T-helper 17 cell (primary cell): ENCODE data around the gene HNRNPH1. TPM values are rescaled to one million over a fixed set of nuclear protein-coding genes. Genes with fewer than 3 reads are reported as not detected.

Source experiments
- ATAC-seq: fragments of 150-1000 bp; cut with Tn5 transposase; 2 replicates; pipeline ENCODE4 v1.10.0; 2021; ENCODE audit warnings: mild to moderate bottlenecking, moderate library complexity
- DNase-seq, 3 donors: peaks; one replicate each; pipeline versions ENCODE4 v3.0.0 to v3.0.0-alpha.2; 2020 to 2021
- H3K9me3 ChIP-seq: one replicate; pipeline ENCODE4 v1.7.0; 2013; ENCODE audit warnings: low read length, mild to moderate bottlenecking; ENCODE audit not compliant: control insufficient read depth, poor library complexity, severe bottlenecking
- H3K27ac Mint-ChIP-seq: one replicate; pipeline ENCODE4 v1.8.0; 2022; ENCODE audit warnings: mild to moderate bottlenecking, moderate library complexity, mixed read lengths
- H3K27me3 Mint-ChIP-seq: one replicate; pipeline ENCODE4 v1.8.0; 2022; ENCODE audit warnings: mixed read lengths
- H3K36me3 Mint-ChIP-seq: one replicate; pipeline ENCODE4 v1.8.0; 2022; ENCODE audit warnings: low read depth, mixed read lengths
- H3K4me1 Mint-ChIP-seq: one replicate; pipeline ENCODE4 v1.8.0; 2022; ENCODE audit warnings: mild to moderate bottlenecking, mixed read lengths
- H3K4me3 Mint-ChIP-seq: one replicate; pipeline ENCODE4 v1.8.0; 2022; ENCODE audit warnings: mild to moderate bottlenecking, moderate library complexity, mixed read lengths
- total RNA-seq, 4 donors: library from RNA in 2 of 4; stranded (reverse) in 2 of 4; gene quantifications; one replicate each; pipeline ENCODE4 v1.2.3 and lab custom pipeline; 2022 to 2026

HNRNPH1 gene
- total RNA-seq, 2 donors from 2014 or later: 1,923 to 1,994 TPM

GRCh38 chr5:179618923-179619554, 4.4 kb downstream of the HNRNPH1 start:
- H3K9me3 ChIP-seq: no peaks in the 10 kb centered on the region
- H3K27me3 Mint-ChIP-seq: peaks cover 5% of the 10 kb centered on the region
- H3K27ac Mint-ChIP-seq: peak overlapping the region; percentile 99
- DNase-seq (no peak), ATAC-seq (no peak)
- H3K36me3 Mint-ChIP-seq: peaks cover 38% of the 10 kb centered on the region
- peaks cover 63% of the 10 kb centered on the region for H3K4me1 Mint-ChIP-seq
- peak overlapping the region; percentile 87 for H3K4me3 Mint-ChIP-seq

DNA sequence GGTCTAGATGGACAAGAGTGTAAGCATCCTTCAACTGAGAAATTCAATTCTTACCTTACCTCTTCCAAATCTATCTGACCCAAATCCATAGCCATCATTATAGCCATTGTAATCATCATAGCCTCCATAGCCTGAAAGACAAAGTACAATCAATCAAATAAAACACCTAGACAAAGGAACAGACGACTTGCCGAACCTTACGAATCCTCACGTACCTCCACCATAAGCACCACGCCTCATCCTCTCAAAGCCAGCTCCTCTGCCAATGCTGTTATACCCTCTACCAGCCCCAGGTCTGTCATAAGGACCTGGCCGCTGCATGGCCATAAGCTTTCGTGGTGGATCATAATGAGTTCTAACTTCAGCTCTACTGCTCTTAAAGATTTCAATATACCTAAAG, 5.5 kb downstream of the HNRNPH1 start:
- no peak for DNase-seq
- no peaks in the 10 kb centered on the region for H3K27me3 Mint-ChIP-seq
- peak overlapping the region; percentile 99 for H3K27ac Mint-ChIP-seq
- H3K4me1 Mint-ChIP-seq: peaks cover 66% of the 10 kb centered on the region
- no peak for ATAC-seq
- H3K4me3 Mint-ChIP-seq: peak overlapping the region; percentile 83
- peaks cover 39% of the 10 kb centered on the region for H3K36me3 Mint-ChIP-seq
- no peaks in the 10 kb centered on the region for H3K9me3 ChIP-seq

DNA sequence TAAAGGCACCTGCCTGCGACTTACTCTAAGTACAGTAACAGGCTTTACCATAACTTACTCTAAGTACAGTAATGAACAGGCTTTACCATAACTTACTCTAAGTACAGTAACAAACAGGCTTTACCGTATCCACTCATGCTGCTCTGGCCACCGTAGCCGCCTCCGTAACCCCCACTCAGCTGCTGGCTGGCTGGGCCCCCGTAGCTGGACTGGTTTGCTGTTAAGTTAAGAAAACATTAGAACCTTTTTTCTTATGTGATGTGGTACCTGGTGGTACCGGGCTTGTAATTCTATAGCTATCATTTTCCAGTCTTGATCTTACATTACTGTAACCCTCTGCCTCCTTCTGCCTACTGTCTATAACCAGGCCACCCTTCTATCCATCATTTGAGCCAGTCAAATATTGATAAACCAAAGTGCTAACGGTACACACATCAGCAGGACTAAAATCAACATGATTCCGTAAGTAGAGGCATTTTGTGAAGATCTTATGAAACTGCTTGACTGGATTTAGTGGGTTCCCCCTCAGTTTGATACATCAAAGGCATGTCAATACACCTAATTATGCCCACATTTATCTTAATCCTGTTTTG, 7.4 kb downstream of the HNRNPH1 start:
- Mint-ChIP-seq H3K4me3 (peak overlapping the region; percentile 47), H3K36me3 (peaks cover 36% of the 10 kb centered on the region), H3K27me3 (no peaks in the 10 kb centered on the region), H3K27ac (peak overlapping the region; percentile 99), H3K4me1 (peaks cover 62% of the 10 kb centered on the region)
- ATAC-seq: no peak
- no peaks in the 10 kb centered on the region for H3K9me3 ChIP-seq
- DNase-seq: no peak

- peak overlapping the region; percentile 21 for H3K4me3 Mint-ChIP-seq
- peaks cover 61% of the 10 kb centered on the region for H3K4me1 Mint-ChIP-seq
- DNase-seq (no peak), ATAC-seq (no peak)
- no peaks in the 10 kb centered on the region for H3K27me3 Mint-ChIP-seq
- peaks cover 39% of the 10 kb centered on the region for H3K36me3 Mint-ChIP-seq
- no peaks in the 10 kb centered on the region for H3K9me3 ChIP-seq
- H3K27ac Mint-ChIP-seq: peak overlapping the region; percentile 99
Observed at GRCh38 chr5:179615203-179615602, 8.3 kb downstream of the HNRNPH1 start.

- no peak overlapping the region for H3K4me3 Mint-ChIP-seq
- no peak for ATAC-seq
- DNase-seq: no peak
Observed at GRCh38 chr5:179614745-179615144, 8.7 kb downstream of the HNRNPH1 start.

DNA sequence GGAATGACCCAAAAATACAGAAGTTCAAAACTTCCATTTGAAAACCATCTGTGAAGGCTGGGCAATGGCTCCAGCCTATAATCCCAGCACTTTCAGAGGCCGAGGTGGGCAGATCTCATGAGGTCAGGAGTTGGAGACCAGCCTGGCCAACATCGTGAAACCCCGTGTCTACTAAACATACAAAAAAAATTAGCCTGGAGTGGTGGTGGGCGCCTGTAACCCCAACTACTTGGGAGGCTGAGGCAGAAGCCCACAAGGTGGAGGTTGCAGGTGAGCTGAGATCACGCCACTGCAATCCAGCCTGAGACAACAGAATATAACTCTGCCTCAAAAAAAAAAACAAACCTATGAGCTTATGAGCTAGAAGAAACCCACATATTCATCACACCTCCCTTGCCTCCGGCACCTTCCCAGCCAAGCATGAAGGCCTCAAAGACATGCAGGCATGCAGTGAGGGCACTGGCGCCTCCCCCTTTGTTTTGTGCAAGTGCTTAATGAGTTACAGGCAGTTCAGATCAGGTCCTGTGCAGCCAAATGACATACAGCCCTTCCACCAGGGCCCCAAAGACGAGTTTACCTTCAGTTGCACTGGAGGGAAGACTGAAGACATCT, 9.9 kb downstream of the HNRNPH1 start:
- Mint-ChIP-seq H3K36me3 (peaks cover 38% of the 10 kb centered on the region), H3K27me3 (no peaks in the 10 kb centered on the region), H3K27ac (peak overlapping the region; percentile 94), H3K4me1 (peaks cover 61% of the 10 kb centered on the region), H3K4me3 (peak overlapping the region; percentile 72)
- DNase-seq: no peak
- ATAC-seq: peak; percentile 9
- no peaks in the 10 kb centered on the region for H3K9me3 ChIP-seq

More at GRCh38 chr5:179614745-179615144, 8.7 kb downstream of the HNRNPH1 start:
- no peaks in the 10 kb centered on the region for H3K27me3 Mint-ChIP-seq
- peak overlapping the region; percentile 99 for H3K27ac Mint-ChIP-seq
- peaks cover 38% of the 10 kb centered on the region for H3K36me3 Mint-ChIP-seq
- H3K9me3 ChIP-seq: no peaks in the 10 kb centered on the region
- H3K4me1 Mint-ChIP-seq: peaks cover 59% of the 10 kb centered on the region

GRCh38 chr5:179612577-179613459, 10.7 kb downstream of the HNRNPH1 start:
- DNase-seq (no peak), ATAC-seq (no peak)
- H3K36me3 Mint-ChIP-seq: peaks cover 35% of the 10 kb centered on the region
- H3K4me3 Mint-ChIP-seq: peak overlapping the region; percentile 72
- H3K4me1 Mint-ChIP-seq: peaks cover 64% of the 10 kb centered on the region
- no peaks in the 10 kb centered on the region for H3K27me3 Mint-ChIP-seq
- peak overlapping the region; percentile 94 for H3K27ac Mint-ChIP-seq
- H3K9me3 ChIP-seq: no peaks in the 10 kb centered on the region

- Mint-ChIP-seq H3K36me3 (peaks cover 22% of the 10 kb centered on the region), H3K4me1 (peaks cover 53% of the 10 kb centered on the region), H3K4me3 (peak overlapping the region; percentile 50), H3K27me3 (no peaks in the 10 kb centered on the region), H3K27ac (peak overlapping the region; percentile 67)
- ATAC-seq (no peak), DNase-seq (no peak)
- H3K9me3 ChIP-seq: no peaks in the 10 kb centered on the region
Observed at GRCh38 chr5:179610903-179611265, 12.6 kb downstream of the HNRNPH1 start.

DNA sequence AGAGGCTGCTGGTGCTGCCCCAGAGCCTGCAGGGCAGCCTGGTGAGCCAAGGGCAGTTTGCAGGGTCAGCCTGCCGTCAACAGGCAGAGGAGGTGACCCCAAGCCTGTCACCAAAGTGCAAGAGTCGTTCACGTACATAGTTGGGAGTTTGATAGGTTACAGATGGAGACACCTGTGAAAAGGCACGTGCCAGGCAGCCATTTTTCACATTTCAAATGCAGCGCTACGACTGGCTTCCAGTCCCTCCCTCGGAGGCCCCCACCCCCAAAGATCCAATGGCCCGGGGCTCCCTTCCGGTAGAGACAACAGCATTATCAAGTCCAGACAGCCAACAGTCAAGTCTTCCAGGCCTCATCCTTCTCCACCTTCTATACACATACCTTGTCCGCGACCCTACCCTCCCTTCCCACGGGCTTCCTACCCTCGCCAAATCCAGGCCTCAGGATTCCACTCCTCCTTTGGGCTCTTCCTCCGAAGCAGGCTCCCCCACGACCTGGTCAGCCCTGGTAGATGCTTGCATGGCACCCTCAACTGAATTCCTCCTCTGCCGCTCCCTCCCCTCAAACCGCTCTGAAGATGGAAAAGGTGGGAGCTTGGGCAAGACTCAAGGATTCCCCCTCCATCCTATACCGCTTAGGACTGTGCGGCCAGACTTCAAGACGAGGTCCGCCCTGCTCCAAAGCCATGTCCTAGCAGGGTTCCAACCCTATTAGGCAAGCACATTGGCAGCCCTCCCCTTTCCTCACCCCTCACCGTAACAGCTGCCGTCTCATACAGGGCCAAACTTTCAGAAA, 13.2 kb downstream of the HNRNPH1 start:
- H3K27ac Mint-ChIP-seq: peak overlapping the region; percentile 74
- ATAC-seq: no peak

GRCh38 chr5:179609834-179610108, 13.7 kb downstream of the HNRNPH1 start:
- DNase-seq (no peak), ATAC-seq (no peak)
- H3K27me3 Mint-ChIP-seq: no peaks in the 10 kb centered on the region
- peak overlapping the region; percentile 34 for H3K4me3 Mint-ChIP-seq
- H3K9me3 ChIP-seq: no peaks in the 10 kb centered on the region
- peaks cover 20% of the 10 kb centered on the region for H3K36me3 Mint-ChIP-seq
- H3K4me1 Mint-ChIP-seq: peaks cover 49% of the 10 kb centered on the region
- peak overlapping the region; percentile 74 for H3K27ac Mint-ChIP-seq

More for the DNA sequence above, 13.2 kb downstream of the HNRNPH1 start:
- peaks cover 50% of the 10 kb centered on the region for H3K4me1 Mint-ChIP-seq
- H3K27me3 Mint-ChIP-seq: no peaks in the 10 kb centered on the region
- peak overlapping the region; percentile 50 for H3K4me3 Mint-ChIP-seq
- no peaks in the 10 kb centered on the region for H3K9me3 ChIP-seq
- peaks cover 20% of the 10 kb centered on the region for H3K36me3 Mint-ChIP-seq
- no peak for DNase-seq

DNA sequence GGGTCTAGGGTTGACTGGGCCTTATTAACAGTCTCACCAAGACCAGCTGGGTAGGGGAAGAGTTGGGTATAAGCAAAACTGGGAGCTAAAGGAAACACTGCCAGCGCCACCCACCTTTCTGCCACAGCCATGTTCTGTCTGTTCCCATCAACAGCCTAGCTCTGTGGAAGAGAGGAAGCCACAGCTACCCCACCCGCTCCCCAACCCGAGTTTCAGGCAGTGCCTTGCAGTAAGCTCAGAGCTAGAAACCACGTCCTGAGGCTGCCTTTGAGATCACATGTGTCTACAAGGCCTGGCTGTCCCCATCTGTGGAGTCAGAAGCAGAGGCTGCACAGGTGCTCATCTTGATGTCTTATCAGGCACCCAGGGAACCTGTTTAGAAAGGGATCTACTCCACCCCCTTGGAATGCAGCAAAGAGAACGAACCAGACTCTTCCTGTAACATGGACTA, 15.3 kb downstream of the HNRNPH1 start:
- DNase-seq (peak in 1 of 3 donors; percentile 27), ATAC-seq (peak; percentile 71)
- Mint-ChIP-seq H3K36me3 (peaks cover 17% of the 10 kb centered on the region), H3K4me1 (peaks cover 44% of the 10 kb centered on the region), H3K27ac (peak overlapping the region; percentile 74), H3K4me3 (peak overlapping the region; percentile 68), H3K27me3 (no peaks in the 10 kb centered on the region)
- no peaks in the 10 kb centered on the region for H3K9me3 ChIP-seq

- ATAC-seq (peak; percentile 4), DNase-seq (no peak)
- H3K4me1 Mint-ChIP-seq: peaks cover 38% of the 10 kb centered on the region
- peaks cover 13% of the 10 kb centered on the region for H3K36me3 Mint-ChIP-seq
- no peaks in the 10 kb centered on the region for H3K27me3 Mint-ChIP-seq
- no peaks in the 10 kb centered on the region for H3K9me3 ChIP-seq
- H3K27ac Mint-ChIP-seq: no peak overlapping the region
- H3K4me3 Mint-ChIP-seq: peak overlapping the region; percentile 15
Observed at GRCh38 chr5:179607160-179607931, 16.1 kb downstream of the HNRNPH1 start.
